GM21825 (cell line): ENCODE results near the gene CALHM4.
A peak's percentile ranks its signal among the peaks of the same experiment; 100 is the strongest.

Experiments
- ATAC-seq: cut with Tn5 transposase; IDR thresholded peaks from one replicate; pipeline ENCODE4 v1.9.1; 2021; ENCODE audit warnings: mild to moderate bottlenecking, moderate library complexity; ENCODE audit not compliant: unreplicated experiment

The CALHM4 gene

GRCh38 chr6:116536216-116536621, 17.3 kb upstream of the CALHM4 start:
- ATAC-seq: no peak

- ATAC-seq: no peak
Observed at GRCh38 chr6:116542426-116542825, 11.1 kb upstream of the CALHM4 start.

- no peak for ATAC-seq
Observed at GRCh38 chr6:116543149-116543548, 10.4 kb upstream of the CALHM4 start.

- ATAC-seq: no peak
Observed at GRCh38 chr6:116545651-116546050, 7.9 kb upstream of the CALHM4 start, which contains the start of gene TRAPPC3L. Gene TRAPPC3L (minus strand): TSS chr6:116545684. CDS start chr6:116545514, 170 bp downstream.

GRCh38 chr6:116547358-116547757, 6.2 kb upstream of the CALHM4 start:
- no peak for ATAC-seq

- ATAC-seq: no peak
Observed at GRCh38 chr6:116550796-116551195, 2.8 kb upstream of the CALHM4 start.

GRCh38 chr6:116556065-116556464, 2.5 kb downstream of the CALHM4 start:
- ATAC-seq: no peak

GRCh38 chr6:116556814-116557415, 3.4 kb downstream of the CALHM4 start:
- no peak for ATAC-seq

GRCh38 chr6:116557893-116558292, 4.3 kb downstream of the CALHM4 start:
- ATAC-seq: no peak

GRCh38 chr6:116560130-116560529, 6.6 kb downstream of the CALHM4 start:
- ATAC-seq: no peak

- peak; percentile 50 for ATAC-seq
Observed at GRCh38 chr6:116561377-116562018, 7.9 kb downstream of the CALHM4 start.

GRCh38 chr6:116562019-116562403, 8.5 kb downstream of the CALHM4 start:
- no peak for ATAC-seq

- no peak for ATAC-seq
Observed at GRCh38 chr6:116562614-116563013, 9.1 kb downstream of the CALHM4 start.

GRCh38 chr6:116563830-116564229, 10.3 kb downstream of the CALHM4 start:
- no peak for ATAC-seq

GRCh38 chr6:116564311-116564710, 10.8 kb downstream of the CALHM4 start:
- ATAC-seq: no peak

GRCh38 chr6:116564921-116565872, 11.6 kb downstream of the CALHM4 start:
- ATAC-seq: no peak

- no peak for ATAC-seq
Observed at GRCh38 chr6:116568111-116568510, 14.6 kb downstream of the CALHM4 start.

GRCh38 chr6:116568821-116569755, 15.5 kb downstream of the CALHM4 start:
- ATAC-seq: no peak

- peak; percentile 93 for ATAC-seq
Observed at GRCh38 chr6:116570856-116571682, 17.5 kb downstream of the CALHM4 start, which contains the start of gene RWDD1. Gene RWDD1 (plus strand): TSS chr6:116571504. CDS start chr6:116571583, 79 bp downstream.

GRCh38 chr6:116571683-116572000, 18.1 kb downstream of the CALHM4 start:
- ATAC-seq: no peak
